Hepatic stellate cell (primary cell): ENCODE results near the gene MYO1G.

Experiments used
- DNase-seq: peaks from one replicate; pipeline ENCODE4 v3.0.0; 2011; ENCODE audit warnings: low spot score

The MYO1G gene

GRCh38 chr7:44966731-44967538, 11.9 kb downstream of the MYO1G start:
- DNase-seq, result no peak

GRCh38 chr7:44965937-44966730, 12.7 kb downstream of the MYO1G start:
- no peak for DNase-seq

- no peak for DNase-seq
Measured at GRCh38 chr7:44965441-44965903, 13.3 kb downstream of the MYO1G start.

GRCh38 chr7:44964831-44965440, 13.9 kb downstream of the MYO1G start:
- DNase-seq, result no peak

- DNase-seq, result peak; percentile 43
Measured at GRCh38 chr7:44964384-44964830, 14.4 kb downstream of the MYO1G start.

GRCh38 chr7:44963364-44964290, 15.2 kb downstream of the MYO1G start:
- DNase-seq, result no peak

- DNase-seq, result peak; percentile 75
Measured at GRCh38 chr7:44962483-44963251, 16.1 kb downstream of the MYO1G start.

- DNase-seq, result no peak
Measured at GRCh38 chr7:44961844-44962482, 16.9 kb downstream of the MYO1G start.

- no peak for DNase-seq
Measured at GRCh38 chr7:44960011-44960580, 18.7 kb downstream of the MYO1G start.

GRCh38 chr7:44959433-44959951, 19.3 kb downstream of the MYO1G start:
- DNase-seq, result no peak

GRCh38 chr7:44958645-44959344, 20.0 kb downstream of the MYO1G start:
- no peak for DNase-seq

GRCh38 chr7:44956157-44956766, 22.6 kb downstream of the MYO1G start:
- DNase-seq, result no peak

GRCh38 chr7:44955733-44956132, 23.1 kb downstream of the MYO1G start:
- no peak for DNase-seq

GRCh38 chr7:44953156-44953555, 25.7 kb downstream of the MYO1G start:
- DNase-seq, result no peak

GRCh38 chr7:44949303-44949702, 29.5 kb downstream of the MYO1G start:
- no peak for DNase-seq

GRCh38 chr7:44945479-44945878, 33.3 kb downstream of the MYO1G start:
- DNase-seq, result no peak

GRCh38 chr7:44944821-44945220, 34.0 kb downstream of the MYO1G start:
- no peak for DNase-seq

GRCh38 chr7:44943631-44944030, 35.2 kb downstream of the MYO1G start:
- DNase-seq, result no peak

- no peak for DNase-seq
Measured at GRCh38 chr7:44937426-44937825, 41.4 kb downstream of the MYO1G start.
